ENCODE measurements around the gene TMEM141. TPM values are rescaled to one million over a fixed set of nuclear protein-coding genes. Genes with fewer than 3 reads are reported as not detected.

TMEM141 gene
- 65.4 and 66.7 TPM in 2 replicates for total RNA-seq

DNA sequence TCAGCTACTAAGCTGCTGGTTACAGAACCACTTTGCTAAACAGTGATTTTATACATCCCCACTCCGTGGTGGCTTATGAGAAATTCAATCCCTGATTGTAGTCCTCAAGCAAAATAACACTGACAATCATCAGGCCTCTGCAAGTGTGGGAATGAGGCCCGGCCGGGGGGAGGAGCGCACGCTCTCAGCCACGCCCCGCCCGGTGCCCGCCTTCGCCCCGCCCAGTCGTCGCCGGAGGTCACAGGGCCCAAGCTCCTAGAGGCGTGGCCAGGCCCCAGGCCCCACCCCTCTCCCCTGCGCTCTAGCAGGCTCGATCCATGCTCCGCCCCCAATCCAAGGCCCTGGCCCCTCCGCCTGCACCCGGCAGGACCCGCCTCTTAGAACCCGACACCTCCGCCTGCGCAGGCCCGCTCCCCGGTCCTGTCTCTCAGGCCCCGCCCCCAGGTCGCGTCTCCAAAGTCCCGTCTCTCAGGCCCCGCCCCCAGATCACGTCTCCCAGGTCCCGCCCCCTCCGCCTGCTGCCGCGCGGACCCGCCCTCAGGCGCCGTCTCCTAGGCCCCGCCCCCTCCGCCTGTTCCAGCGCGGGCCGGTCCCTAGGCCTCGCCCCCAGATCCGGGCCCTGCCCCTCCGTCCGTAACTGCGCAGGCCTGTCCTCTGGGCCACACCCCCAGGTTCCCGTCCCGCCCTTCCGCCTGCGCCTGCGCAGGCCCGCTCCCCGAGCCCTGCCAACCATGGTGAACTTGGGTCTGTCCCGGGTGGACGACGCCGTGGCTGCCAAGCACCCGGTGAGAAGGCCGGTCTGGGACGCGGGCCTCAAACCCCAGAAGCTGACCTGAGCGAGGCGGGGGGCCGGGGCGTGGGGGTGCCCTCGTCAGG, at the start of gene TMEM141:
Gene TMEM141, plus strand, starts transcription at position 705 of the 876 bp plus-strand sequence. Its CDS starts 27 bp downstream, at position 732.
- DNase-seq (ENCODE audit: low read depth in 2 of 2), result peak; percentile 100

DNA sequence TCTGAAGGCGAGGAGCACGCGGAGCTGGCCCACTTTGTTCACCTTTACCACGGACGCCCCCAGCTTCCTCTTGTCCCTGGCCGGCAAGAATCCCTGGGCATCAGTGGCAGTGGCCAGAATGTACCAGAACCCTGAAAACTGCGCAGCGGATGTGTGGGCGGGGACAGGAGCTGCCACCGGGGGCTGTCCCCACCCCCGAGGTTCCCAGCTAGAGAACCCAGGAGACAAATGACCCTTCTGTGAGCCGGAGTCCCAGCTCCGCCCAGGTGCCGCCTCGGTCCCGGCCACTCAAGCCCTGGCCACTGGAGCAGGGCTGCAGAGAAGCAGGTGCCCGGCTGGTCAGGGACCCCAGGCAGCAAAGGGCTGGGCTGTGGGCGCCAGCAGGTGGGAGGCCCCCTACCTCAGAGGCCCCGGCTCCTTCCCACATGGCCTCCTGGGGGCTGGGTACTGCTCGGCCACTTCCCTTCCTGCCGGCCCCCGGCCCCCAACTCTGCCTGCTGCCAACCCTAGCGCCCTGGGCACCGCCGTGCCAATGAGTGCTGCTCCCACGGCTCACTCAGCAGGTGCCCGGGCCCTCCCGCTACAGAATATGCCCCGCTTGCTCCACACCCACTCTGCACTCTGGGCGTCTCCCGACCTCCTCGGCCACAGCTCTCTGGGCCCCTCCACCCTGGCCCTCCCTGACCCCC, 49.1 kb upstream of the TMEM141 start:
- no peak for DNase-seq (ENCODE audit: low read depth in 2 of 2)

DNA sequence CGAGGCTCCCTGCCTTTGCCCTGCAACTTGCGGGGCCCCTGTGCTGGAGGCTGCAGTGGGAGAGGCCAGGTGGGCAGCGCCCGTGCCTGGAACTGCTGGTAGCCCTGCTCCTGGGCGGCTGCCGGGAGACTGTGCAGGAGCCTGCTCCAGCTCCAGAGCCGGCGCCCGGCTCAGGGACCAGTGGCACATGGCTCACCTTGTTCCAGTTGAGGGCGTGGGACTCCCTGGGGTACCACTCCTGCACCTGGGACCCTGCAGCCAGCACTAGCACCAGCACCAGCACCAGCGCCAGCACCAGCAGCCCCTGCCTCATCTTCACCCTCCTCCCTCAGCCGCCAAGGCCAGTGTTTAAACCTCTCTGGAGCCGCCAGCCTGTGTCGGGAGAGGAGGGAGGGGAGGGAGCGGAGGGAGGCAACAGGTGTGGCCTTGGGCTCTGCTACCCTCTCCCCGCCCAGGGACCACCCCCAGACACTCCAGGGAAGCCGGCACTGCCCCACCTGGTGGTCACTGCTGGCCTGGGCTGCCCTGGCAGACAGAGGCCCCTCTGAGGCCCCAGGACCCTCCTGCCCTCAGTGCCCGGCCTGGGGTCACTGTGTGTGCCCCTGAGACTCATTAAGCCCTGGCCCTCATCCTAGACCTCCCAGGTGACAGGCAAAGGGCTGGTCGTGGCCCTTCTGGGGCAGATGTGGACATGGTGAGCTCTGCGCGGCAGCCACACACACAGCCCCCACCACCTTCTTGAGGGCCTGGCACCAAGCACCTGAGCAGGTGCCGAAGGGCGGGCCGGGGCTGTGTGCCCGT, 48.4 kb upstream of the TMEM141 start, which contains the start of gene LCN10:
Gene LCN10, minus strand, starts transcription at position 350 of the 801 bp plus-strand sequence. Its CDS starts 37 bp downstream, at position 313.
- no peak for DNase-seq (ENCODE audit: low read depth in 2 of 2)

DNA sequence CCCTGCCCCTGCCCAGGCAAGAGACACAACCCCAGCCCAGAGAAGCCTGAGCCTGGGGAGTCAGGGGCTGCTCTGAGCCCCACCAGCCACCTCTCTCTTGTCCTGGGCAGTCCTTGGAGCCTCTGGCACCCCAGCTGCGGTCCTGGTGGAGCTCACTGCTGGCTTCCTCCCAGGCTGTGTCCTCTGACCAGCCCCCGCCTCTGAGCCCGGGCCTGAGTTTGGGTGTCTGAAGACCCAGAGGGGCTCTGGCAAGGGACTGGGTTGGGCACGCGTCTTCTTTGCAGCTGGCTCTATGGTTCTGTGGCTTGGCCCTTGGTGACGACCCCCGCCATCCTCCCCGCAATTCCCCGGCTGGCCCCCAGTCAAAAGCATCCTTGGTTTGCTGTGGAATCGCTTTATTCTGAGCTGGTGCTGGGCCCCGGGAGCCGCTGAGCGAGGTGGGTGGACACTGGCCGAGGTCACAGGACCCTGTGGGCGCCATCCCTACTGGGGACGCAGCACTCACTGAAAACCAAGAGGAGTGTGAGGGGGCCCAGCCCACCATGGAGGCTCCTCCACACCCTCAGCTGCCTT, 47.4 kb upstream of the TMEM141 start:
- DNase-seq (ENCODE audit: low read depth in 2 of 2), result no peak

DNA sequence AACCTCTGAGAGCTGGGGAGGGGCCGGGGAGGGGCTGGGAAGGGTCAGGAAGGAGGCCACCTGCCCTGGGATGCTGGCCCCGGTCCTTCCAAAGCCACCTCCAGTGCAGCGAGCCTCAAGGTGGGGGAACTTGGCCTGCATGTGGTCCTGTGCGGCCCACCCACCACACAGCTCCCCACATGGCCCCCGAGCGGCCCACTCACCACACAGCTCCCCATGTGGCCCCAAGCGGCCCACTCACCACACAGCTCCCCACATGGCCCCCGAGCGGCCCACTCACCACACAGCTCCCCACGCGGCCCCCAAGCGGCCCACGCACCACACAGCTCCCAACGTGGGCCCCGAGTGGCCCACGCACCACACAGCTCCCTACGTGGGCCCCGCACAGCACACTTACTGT, 46.4 kb upstream of the TMEM141 start:
- no peak for DNase-seq (ENCODE audit: low read depth in 2 of 2)

DNA sequence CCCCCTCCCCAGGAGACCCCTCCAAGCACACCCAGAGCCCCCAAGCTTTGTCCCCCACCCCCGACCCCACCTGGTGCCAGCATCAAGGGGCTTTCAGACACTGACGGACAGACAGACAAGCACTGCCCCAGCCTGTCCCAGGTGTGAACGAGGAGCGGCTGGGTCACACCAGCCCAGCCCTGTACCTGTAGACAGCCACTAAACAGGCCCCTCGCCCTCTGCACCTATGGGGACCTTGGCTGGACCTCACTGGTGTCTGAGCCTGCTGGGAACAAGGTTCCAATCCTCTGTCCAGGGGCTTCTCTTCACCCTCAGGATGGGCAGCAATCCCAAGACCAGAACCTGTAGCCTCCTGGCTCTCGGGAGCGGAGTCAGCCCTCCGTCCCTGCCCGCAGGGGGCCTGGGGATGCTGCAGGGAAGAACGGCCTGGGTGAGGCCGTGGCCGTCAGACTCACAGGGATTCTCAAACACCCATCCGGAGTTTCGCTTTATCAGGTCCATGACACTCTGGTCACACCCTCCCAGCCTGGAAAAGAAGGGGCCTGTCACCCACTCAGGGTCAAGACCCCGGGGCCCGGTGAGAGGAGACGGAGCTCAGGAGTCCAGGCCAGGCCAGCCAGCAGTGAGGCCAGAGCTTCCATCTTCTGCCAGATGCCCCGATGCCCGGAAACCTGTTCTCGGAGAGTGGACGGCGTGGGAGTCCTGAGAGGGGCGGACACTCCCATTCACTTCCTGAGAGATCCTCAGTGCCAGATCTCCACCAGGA, 45.6 kb upstream of the TMEM141 start:
- peak in 1 of 2 donors; percentile 29 for DNase-seq (ENCODE audit: low read depth in 2 of 2)

DNA sequence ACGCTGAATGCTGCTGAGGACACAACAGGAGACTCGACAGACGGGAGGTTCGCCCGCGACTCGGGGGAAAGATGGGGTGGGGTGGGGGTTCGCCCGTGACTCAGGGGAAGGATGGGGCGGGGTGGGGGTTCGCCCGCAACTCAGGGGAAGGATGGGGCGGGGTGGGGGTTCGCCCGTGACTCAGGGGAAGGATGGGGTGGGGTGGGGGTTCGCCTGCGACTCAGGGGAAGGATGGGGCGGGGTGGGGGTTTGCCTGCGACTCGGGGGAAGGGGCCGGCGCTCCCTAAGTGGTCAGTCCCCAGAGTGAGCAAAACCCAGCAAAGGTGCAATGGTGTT, 45.0 kb upstream of the TMEM141 start:
- DNase-seq (ENCODE audit: low read depth in 2 of 2), result no peak

DNA sequence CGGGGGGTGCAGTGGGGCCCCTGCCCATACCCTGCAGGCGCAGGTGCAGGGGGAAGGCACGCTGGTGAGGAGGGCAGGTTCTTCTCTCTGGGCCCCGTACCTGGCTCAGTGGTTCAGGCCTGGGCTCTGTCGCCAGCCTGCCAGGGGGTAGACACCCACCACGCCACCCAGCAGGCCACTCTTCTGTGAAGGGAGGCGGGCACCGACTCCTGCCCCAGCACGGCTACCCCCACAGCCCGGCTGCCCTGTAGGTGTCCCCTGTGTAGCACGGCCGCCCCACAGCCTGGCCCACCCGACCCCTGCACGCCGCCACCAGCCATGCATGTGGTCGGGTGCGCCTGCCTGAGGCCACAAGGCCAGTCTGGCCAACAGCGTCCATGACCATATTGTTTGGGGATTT, 44.5 kb upstream of the TMEM141 start:
- DNase-seq (ENCODE audit: low read depth in 2 of 2), result no peak

DNA sequence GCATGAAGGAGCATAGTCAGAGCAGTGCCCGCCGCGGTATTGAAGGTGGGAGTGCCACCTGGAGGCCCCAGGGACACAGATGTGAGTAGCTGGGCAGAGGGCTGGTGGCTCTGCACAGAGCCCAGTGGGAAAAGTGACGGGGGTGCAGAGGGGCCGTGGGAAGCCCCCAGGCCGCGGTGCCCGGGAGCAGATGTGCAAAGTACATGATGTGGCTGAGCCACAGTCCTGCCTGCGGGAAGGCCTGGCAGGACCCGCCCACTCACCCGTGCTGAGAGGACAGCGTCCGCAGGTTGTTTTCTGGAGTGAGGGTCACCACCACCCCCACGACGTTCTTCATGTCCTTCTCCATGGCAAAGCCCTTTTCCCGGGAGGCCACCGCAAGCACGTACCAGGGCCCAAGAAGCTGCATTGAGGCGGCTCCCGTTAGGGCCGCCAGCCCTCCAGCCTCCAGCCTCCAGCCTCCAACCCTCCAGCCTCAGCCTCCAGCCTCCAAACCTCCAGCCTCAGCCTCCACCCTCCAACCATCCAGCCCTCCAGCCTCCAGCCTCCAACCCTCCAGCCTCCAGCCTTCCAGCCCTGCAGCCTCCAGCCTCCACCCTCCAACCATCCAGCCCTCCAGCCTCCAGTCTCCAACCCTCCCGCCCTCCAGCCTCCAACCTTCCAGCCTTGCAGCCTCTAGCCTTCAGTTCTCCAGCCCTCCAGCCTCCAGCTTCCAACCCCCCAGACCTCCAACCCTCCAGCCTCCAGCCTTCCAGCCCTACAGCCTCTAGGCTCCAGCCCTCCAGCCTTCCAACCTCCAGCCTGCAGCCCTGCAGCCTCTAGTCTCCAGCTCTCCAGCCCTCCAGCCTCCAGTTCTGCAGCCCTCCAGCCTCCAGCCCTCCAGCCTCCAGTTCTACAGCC, 43.7 kb upstream of the TMEM141 start:
- no peak for DNase-seq (ENCODE audit: low read depth in 2 of 2)

DNA sequence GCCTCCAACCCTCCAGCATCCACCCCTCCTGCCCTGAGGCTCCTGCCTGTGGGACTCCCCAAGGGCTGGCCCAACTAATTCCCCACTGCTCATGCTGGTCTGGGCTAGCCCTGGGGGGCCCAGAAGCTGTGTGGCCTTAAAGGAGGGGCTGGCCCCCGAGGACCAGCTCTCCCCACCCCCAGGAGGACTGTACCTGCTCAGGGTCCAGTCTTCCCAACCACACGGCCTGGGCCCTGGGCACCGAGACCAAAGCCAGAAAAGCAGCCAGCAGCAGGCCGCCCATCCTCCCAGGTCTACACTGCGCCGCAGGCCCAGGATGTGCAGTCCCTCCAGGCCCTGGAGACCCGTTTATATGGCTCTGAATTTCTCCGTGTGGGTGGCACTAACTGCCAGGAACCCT, 42.9 kb upstream of the TMEM141 start, which contains the start of gene LCN6:
Gene LCN6, minus strand, starts transcription at position 325 of the 400 bp plus-strand sequence. Its CDS starts 42 bp downstream, at position 283.
- no peak for DNase-seq (ENCODE audit: low read depth in 2 of 2)

DNA sequence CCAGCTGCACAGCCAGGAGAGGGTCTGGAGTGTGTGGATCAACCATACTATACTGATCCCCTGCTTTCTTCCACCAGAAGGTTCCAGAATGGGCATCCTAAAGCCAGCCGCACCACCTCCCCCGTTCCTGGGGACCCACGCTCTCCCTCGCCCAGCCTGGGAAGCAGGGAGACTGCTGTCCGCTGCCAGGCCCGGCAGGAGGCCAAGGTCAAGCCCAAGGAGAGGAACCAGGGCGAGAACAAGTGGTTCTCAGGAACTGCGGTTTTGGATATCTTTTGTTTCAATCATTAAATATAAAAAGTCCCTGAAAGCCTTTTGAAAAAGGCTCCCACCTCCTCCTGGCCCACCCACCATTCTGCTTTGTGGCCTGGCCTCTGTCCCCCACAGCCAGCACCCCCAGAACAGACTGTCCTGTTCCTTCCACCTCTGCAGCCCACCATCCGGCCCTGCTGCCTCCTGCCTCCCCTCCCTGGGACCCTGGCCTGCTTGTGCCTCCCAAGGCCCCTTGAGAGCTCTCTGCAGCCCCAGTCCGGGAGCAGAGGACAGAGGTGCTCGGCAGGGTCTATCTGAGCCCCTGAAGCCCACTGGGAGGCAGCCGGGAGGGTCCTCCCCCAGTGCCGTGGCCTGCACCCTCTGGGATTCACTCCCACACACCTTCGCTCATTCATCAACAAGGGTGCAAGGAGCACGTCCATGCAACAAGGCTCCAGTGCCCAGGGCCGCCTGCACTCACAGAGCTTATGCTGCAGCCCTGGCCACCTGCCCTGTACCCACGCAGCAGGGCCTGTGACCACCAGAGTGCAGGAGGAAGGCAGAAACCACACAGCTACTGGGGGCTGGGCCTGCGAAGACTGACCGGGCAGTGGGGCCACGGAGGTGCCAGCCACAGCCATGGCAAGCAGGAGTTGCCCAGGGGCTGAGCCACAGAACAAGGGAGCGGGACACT, 42.2 kb upstream of the TMEM141 start:
- no peak for DNase-seq (ENCODE audit: low read depth in 2 of 2)

DNA sequence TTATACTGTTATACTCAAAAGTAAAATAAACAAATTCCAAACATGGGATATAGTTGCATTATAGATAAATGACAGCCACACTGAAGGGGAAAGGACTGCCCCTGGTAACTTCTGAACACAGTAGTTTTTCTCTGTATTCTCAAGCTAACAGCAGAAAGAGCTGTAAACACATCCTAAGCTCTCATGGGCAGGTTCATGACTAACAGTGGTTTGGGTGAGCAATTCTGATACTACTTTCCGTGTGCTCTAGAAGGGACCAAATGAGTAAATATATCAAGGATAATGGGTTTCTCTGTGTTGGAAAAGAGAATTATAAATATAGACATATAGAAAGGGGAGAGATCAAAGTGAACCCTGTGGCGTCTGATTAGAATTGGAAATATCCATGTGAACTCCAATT, 40.6 kb upstream of the TMEM141 start:
- DNase-seq (ENCODE audit: low read depth in 2 of 2), result no peak

DNA sequence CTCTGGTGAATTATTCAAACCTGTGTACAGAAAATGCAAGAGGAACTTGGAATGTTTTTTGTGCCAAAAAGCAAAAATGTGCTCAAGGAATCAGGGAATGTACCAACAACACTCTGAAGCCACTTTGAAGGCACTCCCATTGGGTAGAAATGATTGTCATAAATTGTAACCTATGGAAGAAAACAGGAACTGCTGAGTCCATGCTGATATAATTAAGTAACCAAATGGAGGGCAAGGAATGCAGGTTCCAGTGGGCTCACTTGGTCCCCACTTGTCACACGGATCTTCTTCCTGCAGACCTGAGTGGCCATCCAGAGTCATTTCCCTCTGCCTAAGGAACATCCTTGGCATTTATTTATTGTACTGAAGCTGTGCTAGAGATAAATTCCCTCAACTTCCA, 39.9 kb upstream of the TMEM141 start:
- no peak for DNase-seq (ENCODE audit: low read depth in 2 of 2)

DNA sequence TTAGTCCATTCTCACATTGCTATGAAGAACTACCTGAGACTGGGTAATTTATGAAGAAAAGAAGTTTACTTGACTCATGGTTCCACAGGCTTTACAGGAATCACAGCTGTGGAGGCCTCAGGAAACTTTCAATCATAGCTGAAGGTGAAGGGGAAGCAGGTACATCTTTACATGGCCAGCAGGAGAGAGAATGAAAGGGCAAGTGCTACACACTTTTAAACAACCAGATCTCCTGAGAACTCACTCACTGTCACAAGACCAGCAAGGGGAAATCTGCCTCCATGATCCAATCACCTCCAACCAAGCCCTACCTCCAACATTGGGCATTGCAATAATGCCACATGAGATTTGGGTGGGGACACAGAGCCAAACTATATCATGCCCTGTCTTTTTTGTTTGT, 39.3 kb upstream of the TMEM141 start:
- no peak for DNase-seq (ENCODE audit: low read depth in 2 of 2)

DNA sequence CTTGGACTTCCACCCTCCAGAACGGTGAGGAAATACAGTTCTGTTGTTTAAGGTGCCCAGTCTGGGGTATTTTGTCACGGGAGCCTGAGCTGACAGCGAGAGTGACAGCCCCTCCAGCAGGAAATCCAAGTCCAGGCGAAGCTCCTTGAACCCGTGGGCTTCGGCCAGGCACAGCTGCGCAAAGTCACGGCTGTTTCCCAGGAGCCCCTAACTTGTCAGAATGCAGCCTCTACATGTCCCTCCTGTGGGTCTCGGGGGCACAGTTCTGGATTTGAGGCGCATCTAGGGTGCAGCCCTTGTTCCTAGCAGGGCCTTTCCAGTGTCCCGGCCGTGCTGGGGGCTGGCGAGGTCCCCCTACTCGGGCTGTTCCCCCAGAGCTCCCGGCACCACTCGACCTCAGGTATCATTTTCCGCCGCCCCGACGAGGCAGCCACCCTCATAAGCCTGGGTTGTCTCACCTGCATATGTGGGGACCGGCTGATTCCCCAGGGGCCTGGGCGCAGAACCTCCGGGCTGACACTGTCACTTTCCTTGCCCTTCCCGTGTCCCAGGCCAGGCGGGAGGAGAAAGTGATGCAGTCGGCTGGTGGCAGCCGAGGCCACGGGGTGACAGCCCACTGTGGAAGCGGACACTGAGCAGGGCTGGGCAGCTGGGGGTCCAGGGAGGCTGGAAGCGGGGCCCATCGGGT, 37.6 kb upstream of the TMEM141 start:
- no peak for DNase-seq (ENCODE audit: low read depth in 2 of 2)

DNA sequence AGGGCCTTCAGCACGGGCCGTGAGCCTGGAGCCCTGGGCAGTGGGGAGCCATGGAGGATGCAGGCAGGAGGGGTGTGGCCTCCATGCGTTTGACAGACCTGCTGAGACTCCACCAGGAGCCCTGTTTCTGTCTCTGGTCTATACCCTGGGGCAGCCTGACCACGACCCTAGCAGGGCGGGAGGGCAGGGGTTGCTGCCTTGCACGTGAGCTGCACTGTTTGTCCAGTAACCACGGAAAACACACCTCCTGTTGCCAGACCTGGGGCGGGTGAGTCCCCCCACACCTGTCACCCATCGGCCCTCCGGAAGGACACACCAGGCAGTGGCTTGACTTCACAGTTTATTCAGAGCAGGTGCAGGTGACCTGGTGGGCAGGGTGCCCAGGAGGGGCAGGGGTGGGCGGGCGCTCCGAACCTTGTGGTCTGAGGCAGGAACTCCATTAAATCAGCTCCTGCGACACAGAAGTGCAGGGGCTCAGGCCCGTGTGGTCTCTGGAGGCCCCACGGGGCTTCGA, 37.0 kb upstream of the TMEM141 start:
- no peak for DNase-seq (ENCODE audit: low read depth in 2 of 2)

DNA sequence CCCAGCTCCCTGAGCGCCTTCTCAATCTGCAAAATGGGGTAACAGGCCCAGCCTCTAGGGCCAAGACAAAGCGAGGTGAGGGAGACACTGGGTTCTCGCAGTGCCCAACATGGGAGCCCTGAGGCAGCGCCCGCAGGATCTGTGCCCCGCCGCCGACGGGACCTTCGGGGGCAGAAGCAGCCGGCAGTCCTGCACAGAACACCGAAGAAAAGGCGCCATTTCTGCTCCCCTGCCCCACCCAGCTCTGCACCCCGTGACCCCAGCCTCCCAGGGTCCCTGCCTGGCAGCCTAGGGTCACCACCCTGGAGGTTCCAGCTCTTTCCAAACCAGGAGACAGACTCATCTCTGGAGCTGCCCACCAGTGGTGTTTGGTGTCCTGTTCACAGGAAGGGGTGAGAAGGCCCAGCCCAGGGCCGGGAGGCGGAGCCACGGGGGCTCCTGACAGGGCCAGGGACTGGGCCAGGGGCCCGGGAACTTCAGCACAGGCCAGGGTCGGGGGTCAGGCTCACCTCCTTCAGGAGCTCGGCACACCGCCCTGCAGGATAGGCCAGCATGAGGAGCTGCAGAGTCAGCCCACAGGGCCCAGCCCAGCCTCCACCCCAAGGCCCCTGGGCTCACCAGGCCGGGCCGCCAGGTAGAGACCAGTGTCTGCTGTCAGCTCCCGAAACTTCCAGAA, 36.4 kb upstream of the TMEM141 start:
- no peak for DNase-seq (ENCODE audit: low read depth in 2 of 2)

All from lung microvascular endothelial cell (primary cell).